Activated naive CD8-positive, alpha-beta T cell treated with anti-CD3 and anti-CD28 coated beads, Interleukin-2, amount 50 U/mL, for 16 hours (primary cell): Measurements from ENCODE around the gene C5.
"Not testable (repeated sequence)": the region's sequence is repeated elsewhere in the genome, so short reads cannot be mapped to it uniquely, and the experiment has no call there.

Experiments
- DNase-seq: peaks from one replicate; pipeline ENCODE4 v3.0.0-alpha.2; 2020; ENCODE audit warnings: low read depth, low spot score

C5 gene

DNA sequence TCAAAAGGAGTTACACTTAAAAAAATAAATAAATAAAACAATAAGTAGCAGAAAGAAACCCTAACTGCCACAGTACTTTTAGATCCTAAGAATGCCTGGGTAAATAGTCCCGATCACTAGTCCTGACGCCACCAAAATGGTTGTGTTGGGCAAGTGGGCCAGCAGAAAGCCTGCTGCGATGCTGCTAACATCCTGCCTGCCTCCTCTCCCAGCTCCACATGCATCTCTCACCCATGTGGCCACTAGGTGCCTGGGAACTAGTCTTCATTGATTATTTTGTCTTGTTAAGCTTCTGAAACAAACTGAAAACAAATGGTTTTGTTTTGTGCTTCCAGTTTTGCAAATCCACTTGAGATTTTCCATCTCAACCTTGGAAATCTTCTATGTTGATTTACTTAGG, 69.1 kb downstream of the C5 start:
- no peak for DNase-seq

DNA sequence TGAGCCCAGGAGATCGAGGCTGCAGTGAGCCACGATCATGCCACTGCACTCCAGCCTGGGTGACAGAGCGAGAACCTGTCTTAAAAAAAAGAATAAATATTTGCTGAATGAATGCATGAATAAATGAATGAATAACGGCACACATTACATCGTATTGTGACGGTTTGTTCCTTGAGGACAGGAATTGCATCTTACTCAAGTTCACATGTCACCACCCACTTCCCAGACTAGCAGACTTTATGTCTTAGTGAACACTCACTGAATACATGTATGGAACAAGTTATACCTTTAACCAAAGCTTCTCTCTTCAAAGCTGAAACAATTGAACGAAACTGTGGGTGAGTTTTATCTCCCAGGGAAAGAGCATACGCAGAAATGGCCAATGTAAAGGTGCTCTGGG, 70.3 kb downstream of the C5 start:
- DNase-seq: no peak

DNA sequence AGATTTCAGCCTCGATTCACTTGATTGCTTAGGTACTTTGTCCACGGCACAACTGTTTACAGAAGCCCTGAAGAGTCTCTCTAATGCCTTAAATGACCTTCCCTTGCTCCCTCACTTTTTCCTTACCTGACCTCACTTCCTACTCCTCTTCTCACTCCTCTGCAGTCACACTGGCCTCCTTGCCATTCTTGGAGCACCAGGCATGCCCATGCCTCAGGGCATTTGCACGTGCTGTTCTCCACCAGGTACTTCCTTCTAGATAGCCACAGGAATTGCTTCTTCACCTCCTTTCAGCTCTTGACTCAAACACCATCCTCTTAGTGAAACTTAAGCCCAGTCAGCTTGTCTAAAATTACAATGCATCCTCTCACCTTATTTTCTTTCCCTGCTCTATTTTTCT, 71.1 kb downstream of the C5 start:
- no peak for DNase-seq

DNA sequence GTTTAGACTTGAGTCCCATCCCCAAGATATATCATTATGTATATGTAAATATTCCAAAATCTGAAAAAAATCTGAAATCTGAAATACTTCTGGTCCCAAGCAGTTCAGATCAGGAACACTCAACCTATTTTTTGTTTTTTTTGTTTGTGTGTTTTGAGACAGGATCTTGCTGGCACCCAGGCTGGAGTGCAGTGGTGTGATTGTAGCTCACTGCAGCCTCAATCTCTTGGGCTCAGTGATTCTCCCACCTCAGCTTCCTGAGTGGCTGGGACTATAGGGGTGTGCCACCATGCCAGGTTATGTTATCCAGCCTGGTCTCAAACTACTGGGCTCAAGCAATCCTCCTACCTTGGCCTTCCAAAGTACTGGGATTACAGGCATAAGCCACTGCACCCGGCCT, 72.8 kb downstream of the C5 start:
- no peak for DNase-seq

DNA sequence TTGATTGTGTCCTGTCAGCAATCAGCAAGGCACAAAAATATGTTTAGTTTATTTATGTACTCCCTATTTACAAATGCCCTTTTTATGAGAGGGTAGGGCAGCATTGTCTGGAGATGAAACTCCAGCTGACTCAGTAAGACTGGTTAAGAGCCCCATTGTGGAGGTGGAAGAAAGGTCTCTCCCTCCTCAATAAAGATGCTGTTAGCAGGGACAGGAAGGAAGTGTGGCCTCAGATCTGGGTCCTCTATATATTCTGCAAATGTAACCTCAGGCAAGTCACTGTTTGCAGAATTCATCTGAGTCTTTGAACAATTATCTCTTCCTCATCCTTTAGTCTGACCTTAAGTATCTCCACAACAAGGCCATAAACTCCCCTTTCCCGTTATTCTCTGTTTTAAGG, 75.2 kb downstream of the C5 start:
- DNase-seq: no peak

DNA sequence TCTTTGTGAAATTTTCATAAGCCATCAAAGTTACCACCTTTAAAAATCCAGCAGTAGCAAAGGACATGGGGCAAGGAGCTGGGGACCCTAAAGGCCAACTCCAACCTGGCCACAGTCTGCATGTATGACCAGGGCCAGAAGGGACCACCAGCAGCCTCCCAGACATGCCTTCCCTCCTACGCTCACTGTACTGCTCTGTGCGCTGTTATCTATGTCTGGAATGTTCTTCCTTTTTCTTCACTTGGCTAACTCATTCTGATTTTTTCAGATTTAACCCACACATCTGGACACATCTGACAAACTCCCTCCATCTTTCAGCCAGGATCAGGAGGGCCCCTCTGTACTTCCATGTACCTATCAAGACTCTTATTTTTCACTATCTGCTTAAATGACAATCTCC, 75.9 kb downstream of the C5 start:
- DNase-seq: no peak

DNA sequence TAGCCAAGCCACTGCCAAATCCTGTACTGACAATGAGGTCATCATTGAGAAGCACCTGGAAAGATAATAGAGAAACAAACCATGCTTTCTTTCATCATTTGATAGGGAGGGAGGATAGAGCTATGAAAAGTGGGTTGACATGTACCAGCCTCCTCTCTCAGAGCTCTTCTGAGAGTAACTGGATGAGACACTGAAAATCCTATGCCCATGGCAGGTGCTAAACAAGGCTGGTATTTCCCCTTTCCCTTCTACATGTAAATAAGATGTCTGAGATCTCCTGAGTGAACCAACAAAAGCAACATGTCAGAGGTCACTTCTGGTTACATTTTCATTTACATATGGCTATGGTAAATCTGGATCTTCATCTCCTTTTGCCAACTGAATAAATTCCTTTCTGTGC, 78.1 kb downstream of the C5 start:
- no peak for DNase-seq

DNA sequence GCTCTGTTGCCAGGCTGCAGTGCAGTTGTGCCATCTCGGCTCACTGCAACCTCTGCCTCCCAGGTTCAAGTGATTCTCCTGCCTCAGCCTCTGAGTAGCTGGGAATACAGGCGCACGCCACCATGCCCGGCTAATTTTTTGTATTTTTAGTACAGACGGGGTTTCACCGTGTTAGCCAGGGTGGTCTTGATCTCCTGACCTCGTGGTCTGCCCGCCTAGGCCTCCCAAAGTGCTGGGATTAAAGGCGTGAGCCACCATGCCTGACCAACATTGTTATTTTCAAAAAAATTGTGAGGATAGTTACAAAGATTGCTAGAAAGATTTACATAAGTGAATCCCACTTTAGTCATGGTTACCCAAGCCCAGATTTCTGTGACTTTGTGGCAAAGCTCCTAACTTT, 78.6 kb downstream of the C5 start:
- not testable (repeated sequence) for DNase-seq

DNA sequence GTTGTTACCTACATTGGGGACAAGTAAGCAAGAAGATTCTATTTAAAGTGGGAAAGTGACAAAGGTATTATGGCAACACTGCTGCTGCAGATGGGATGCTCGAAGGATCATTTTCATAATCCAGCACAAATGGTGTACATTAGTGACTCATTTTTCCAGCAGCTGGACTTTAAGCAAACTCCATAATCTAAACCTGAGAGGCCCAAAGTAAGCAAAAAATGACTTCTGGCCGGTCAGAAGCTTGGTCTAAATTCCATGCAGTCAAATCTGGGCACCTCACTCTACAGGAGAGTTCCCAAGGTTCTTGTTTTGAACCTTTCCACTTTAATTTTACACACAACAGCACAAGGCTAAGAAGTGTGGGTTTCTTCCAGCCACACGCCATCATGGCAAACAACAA, 79.8 kb downstream of the C5 start:
- DNase-seq: no peak

DNA sequence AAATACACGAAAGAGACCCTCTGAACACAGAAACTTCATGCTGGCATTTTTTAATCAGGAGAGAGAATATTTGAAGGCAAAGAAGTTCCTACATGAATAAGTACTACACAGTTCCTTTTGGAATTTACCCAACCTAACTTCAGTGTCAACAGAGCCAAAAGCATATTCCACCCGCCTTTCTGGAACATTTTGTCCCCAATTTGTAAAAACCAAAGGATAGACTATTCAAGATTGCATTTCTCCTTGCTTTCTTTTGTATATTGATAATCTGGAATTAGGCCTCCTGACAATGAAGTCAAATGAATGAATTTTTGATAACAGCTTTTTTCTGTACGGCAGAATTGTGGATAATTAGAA, 84.1 kb downstream of the C5 start:
- no peak for DNase-seq

DNA sequence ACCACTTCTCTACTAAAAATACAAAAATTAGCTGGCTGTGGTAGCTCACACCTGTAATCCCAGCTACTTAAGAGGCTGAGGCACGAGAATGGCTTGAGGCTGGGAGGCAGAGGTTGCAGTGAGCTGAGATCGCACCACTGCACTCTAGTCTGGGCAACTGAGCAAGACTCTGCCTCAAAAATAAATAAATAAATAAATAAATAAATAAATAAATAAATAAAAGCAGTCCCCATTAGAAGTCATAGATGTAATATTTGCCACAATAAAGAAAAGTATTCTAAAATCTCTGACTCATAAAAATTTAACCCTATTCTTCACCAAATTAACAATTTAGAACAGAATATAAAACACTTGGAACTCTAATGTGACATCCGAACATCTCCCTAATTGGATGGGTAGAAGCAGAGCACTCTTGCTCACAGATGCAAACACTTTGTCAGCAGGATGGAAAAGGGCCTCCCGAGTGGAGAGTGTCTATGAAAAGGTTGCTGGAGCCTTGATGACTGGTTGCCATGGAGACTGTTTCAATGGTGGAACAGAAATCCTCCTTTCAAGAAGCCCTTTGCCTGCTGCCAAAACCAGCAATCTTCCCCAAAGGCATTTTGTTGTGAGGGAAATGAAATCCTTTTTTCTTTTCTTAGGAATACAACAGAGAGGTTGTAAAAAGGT, 84.6 kb downstream of the C5 start:
- no peak for DNase-seq

DNA sequence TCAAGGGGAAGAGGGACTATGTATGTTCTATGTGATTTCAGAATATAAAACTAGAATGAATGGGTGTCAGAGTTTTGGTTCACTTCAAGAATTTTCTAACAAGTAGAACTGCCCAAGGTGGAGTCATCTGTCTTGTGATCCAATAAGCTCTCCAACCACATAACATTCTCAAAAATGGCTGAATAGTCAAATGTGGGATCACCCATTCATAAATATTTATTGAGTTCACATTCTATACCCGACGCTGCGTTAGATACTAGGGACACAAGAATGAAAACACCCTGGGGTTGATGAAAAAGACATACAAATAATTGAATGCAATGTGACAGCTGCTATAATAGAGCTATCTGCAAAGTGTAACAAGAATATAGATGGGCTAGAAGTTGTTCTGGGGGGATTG, 88.1 kb downstream of the C5 start:
- DNase-seq: no peak

DNA sequence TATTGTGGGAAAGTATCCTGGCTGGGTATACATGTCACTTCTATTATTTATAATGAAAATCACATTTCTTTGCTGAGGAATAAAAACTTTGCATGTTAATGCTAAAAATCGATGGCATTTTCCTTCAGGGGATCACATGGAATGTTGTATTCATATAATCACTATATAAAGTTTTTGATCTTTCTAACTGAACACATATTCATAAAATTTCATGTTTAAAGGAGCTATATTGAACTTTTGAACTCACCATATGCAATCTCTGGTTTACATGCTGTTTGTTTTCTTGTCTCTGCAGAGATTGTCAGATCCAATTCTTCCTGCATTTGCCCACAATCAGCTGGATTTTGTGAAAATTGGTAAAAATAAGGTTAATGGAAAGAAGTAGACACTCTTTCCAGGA, 90.1 kb downstream of the C5 start:
- DNase-seq: no peak

DNA sequence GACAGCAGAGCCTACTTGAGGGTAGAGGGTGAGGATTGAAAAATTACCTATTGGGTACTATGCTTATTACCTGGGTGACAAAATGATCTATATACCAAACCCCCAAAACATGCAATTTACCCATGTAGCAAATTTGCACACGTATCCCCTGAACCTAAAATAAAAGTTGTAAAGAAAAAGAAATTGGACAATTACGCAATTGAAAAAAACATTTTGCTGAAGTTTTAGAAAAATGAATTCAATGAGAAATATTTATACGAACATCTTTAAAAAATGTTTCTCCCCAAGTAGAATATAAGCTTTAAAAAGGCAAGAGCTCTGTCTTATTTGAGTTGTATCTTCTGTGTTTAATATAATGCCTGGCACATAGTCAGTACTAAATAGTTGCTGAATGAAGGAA, 93.2 kb downstream of the C5 start:
- no peak for DNase-seq

DNA sequence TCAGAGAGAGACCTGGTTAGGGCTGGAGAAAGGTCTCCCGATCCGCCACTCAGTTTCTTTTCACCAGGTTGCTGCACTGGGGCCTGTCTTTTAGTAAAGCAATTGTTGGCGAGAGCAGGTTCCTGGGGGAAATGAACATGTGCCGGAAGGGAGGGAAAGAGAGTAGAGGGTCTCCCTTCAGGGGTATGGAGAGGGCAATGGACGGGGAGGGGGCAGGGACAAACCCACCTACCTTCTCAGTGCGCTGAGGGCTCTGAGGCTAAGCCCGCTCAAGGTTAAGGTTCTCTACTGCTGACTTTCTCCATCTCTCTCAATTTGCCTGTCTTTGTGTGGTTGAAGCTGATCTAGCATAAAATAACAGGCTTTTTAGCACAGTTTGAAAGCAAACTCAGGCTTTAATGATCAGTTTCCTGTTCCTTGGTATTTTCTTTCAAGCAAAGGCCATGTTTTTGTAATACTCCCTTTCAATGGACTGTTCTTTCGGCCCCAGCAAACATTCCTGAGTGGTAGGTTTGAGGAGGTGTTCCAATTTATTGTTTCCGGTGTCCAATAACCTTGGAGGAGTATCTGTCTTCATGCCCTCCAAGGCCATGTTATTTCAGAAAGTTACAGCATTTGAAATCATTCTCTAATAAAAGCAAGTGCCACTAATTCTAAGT, 98.0 kb downstream of the C5 start:
- no peak for DNase-seq

DNA sequence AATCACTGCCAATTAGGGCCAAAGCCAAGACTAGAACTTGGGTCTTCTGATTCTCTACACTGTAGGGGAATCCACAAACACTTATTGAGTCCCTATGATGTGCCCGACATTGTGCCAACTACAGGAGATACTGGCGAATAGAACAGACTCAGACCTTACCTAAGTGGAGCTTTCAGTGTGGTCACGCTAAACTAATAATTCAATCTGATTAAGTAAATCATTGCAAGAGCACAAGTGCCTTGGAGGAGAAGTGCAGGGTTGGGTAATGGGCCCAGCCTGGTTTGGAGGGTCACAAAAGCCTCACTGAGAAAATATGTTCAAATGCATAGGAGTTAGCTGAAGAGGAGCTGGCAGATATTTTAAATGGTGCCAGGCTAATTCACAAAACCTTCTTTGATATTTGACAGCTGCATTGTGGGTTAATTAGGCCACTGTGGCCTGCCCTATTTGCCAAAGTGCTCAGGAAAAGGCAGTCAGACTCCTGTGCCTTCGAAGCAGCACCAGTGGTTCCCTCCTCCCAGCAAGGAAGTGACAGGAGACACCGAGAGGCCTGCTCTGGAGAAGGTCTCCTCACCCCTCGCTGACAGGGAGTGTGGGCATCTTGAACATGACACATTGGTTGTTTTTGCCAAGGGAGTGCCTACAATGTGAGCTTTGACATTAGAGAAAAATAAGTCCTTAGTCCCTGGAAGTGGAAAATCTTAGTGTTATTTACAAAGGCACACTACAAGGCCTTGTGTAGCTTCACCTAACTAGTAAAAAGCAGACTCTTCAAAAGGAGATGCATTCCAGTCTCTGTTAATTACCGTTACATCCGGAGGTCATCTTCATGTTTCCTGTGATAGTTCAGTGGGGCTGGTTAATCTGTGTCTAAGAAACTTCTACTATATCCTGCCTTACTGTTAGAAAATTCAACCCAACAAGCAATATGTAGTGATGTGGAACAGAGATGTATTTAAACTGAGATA, 99.4 kb downstream of the C5 start:
- DNase-seq: no peak

DNA sequence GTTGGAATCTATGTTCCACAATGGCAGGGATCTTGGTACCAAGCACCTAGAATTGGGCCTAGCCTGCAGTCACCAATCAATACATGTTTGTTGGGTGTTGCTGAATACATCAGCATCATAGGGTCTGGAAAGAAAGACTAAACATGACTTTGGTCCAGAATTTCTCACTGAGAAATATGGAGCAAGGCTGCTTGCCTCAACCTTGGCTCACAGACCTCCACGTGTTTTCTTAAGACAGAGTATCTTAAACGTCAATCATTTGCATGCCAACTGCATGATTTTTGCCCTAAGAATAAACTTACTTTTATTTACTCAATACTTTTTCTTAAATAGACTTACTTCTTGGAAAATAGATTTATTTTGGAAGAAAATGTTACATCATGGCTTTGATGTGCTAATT, 100.8 kb downstream of the C5 start:
- DNase-seq: no peak

DNA sequence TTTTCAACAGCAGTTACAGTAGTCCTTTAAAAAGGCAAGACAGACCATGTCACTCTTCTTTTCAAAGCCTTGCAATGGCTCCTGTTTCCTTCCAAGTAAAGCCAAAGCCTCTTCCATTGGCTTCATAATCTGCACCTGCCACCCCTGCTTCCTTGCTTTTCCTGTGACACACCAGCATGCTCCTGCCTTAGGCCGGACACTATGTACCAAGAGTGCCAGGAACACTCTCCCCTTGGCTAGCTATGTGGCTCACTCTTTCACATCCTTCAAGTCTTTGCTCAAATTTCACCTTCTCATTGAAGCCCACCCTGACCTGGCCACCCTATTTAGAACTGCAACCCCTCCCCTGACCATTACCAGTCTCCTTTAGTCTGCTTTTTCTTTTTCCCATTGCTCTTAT, 101.3 kb downstream of the C5 start:
- no peak for DNase-seq

DNA sequence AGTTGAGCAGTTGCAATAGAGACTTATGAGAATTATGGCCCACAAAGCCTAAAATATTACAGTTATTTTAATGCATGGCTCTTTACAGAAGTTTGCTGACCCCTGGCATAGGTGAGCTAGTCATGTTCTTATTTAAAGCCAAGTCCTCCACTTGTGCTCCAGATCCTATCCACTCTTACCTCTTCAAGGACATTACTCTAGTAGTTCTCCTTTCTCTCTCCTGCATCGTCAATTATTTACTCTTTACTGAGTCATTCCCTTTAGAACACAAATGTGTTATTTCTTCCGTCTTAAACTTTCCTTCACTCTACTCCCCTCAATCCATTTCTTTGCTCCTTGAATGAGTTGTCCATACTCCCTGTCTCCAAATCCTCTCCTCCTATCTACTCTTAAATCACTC, 102.9 kb downstream of the C5 start:
- DNase-seq: no peak

DNA sequence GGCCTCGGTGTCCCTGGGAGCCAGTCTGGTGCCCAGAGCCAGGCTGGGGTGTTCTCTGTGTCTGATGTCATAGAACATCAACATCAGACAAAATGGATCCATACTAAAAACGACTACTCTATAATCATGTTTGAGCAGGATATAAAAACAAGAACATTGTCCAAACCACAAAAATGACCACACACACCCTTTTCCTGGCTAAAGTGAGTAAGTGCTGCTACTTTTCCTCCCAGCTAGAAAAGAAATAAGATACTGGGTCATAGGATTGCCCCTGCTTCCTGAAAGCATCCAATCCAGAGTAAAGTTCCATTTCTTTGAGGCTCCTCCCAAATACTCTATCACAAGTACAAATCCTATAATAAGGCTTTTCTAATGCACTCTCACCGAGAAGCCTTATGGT, 103.8 kb downstream of the C5 start:
- no peak for DNase-seq

DNA sequence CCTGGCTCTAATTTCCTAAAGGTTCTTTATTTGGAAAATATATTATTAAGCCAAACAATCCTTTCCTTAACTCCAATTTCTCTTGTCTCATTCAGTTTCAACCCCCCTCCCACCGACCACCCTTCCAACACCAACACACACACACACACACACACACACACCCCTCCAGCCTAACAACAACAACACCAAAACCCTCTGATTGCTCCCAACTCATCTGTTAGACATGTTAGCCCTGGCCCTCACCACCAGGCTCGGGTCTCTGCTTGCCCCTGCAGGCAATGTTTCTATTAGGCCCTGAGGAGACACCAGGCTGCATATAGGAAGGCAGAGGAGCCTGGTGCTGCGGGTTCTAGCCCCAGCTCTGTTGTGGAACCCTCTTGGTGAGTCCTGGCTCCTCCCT, 105.1 kb downstream of the C5 start:
- DNase-seq: no peak

DNA sequence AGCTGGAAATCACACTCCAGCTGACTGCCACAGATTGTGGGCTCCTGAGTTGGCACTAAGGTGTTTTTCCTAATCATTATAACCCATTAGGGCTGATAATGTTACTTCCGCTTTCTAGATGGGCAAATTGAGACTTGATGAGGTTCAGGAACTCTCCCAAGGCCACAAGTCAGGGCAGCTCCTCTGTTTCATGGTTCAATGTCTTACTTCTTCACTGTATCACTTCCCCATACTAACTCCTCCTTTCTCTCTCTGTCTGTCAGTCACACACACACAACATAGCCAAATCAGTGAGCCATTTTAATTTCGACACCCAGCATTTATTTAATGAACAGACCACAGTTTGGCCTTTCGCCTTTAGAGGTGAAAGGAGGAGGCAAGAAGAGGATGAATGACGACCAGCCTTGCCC, 105.6 kb downstream of the C5 start:
- no peak for DNase-seq
